Epithelial cell of esophagus (primary cell): ENCODE results near the gene MAP3K9.
A peak's percentile ranks its signal among the peaks of the same experiment; 100 is the strongest.

Source experiments
- DNase-seq: peaks from one replicate; pipeline ENCODE4 v3.0.0; 2010; ENCODE audit warnings: low read depth
- H3K4me3 ChIP-seq: 2 replicates; pipeline ENCODE4 v1.5.1; 2011; ENCODE audit warnings: mild to moderate bottlenecking, low read length, control low read depth
- CTCF ChIP-seq: IDR thresholded peaks from 2 replicates; pipeline ENCODE4 v1.5.1; 2011; ENCODE audit warnings: low read depth, mild to moderate bottlenecking, low read length, control low read depth, inconsistent platforms; ENCODE audit not compliant: insufficient read depth; ENCODE audit errors: missing control alignments

MAP3K9 gene

GRCh38 chr14:70700955-70701585, 108.2 kb downstream of the MAP3K9 start:
- no peak overlapping the region for H3K4me3 ChIP-seq
- no peak for TF ChIP-seq CTCF
- no peak for DNase-seq

- DNase-seq, result no peak
- H3K4me3 ChIP-seq, result no peak overlapping the region
- no peak for TF ChIP-seq CTCF
Observed at GRCh38 chr14:70699646-70700045, 109.7 kb downstream of the MAP3K9 start.

GRCh38 chr14:70698288-70698687, 111.0 kb downstream of the MAP3K9 start:
- H3K4me3 ChIP-seq, result no peak overlapping the region
- no peak for TF ChIP-seq CTCF
- DNase-seq, result peak; percentile 74

- H3K4me3 ChIP-seq, result no peak overlapping the region
- peak; percentile 71 for DNase-seq
Observed at GRCh38 chr14:70697701-70698100, 111.6 kb downstream of the MAP3K9 start.

GRCh38 chr14:70696026-70696425, 113.3 kb downstream of the MAP3K9 start:
- no peak for TF ChIP-seq CTCF

More at GRCh38 chr14:70697701-70698100, 111.6 kb downstream of the MAP3K9 start:
- no peak for TF ChIP-seq CTCF

GRCh38 chr14:70692210-70692609, 117.1 kb downstream of the MAP3K9 start:
- TF ChIP-seq CTCF, result no peak
- peak; percentile 88 for DNase-seq
- no peak overlapping the region for H3K4me3 ChIP-seq

More at GRCh38 chr14:70696026-70696425, 113.3 kb downstream of the MAP3K9 start:
- no peak overlapping the region for H3K4me3 ChIP-seq
- DNase-seq, result no peak
